GM19395 (cell line): Measurements from ENCODE around the gene GRIP2.

Experiments
- ATAC-seq: cut with Tn5 transposase; IDR thresholded peaks from one replicate; pipeline ENCODE4 v1.9.1; 2021; ENCODE audit warnings: mild to moderate bottlenecking, moderate library complexity; ENCODE audit not compliant: unreplicated experiment

Gene GRIP2

DNA sequence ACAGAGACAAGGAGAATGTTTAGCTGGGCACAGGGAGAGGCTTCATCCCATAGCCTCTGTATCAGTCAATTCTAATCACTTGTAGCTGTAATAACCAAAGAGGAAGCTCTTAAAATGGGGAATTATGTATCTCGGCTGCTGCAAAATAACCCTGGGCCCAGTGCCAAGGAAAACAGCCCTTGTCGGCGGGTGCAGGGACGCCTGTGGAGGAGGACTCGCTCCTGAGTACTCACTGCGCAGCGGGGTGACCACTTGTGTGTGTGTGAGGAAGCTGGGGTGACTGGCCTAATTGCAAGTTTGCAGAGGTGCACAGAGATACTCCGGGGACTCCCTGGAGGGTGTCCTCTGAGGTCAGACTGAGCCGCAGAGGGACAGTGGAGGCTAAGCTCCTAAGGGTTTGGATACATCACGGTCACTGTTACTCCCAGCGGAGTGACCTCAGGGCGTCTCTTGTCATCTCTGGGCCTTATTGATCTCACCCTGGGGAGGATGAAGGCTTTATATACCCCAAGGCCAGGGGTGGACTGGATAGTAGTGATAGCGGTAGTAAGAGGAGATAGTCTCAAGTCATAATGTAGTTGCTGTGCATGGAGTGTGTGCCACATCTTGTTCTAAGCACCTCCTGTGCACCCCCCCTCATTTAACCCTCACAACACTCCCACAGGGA is 100.5 kb downstream of the GRIP2 start:
- ATAC-seq, result no peak
